ENCODE data around the gene SORCS2. TPM values are rescaled to one million over a fixed set of nuclear protein-coding genes. Genes with fewer than 3 reads are reported as not detected.

The SORCS2 gene
- total RNA-seq, 4 donors from 2014 or later: 0.48 to 1.8 (median 0.68) TPM; not detected in 1

GRCh38 chr4:7672601-7673000, 480.3 kb downstream of the SORCS2 start:
- intact Hi-C loops (cut with DNase I; ENCODE audit: low total_unique reads): no loop called here
- Histone ChIP-seq H3K36me3 (no peaks in the 10 kb centered on the region), H3K9me3 (no peaks in the 10 kb centered on the region), H3K4me1 (no peaks in the 10 kb centered on the region), H3K4me3 (no peak overlapping the region), H3K27me3 (peaks cover 5% of the 10 kb centered on the region), H3K27ac (no peak overlapping the region)
- TF ChIP-seq POLR2A (IDR thresholded peaks at IDR 0.05) (no peak), EP300 (IDR thresholded peaks at IDR 0.05; ENCODE audit: low read depth) (no peak), POLR2AphosphoS5 (IDR thresholded peaks at IDR 0.05) (no peak)
- TF ChIP-seq, protein P1, sequence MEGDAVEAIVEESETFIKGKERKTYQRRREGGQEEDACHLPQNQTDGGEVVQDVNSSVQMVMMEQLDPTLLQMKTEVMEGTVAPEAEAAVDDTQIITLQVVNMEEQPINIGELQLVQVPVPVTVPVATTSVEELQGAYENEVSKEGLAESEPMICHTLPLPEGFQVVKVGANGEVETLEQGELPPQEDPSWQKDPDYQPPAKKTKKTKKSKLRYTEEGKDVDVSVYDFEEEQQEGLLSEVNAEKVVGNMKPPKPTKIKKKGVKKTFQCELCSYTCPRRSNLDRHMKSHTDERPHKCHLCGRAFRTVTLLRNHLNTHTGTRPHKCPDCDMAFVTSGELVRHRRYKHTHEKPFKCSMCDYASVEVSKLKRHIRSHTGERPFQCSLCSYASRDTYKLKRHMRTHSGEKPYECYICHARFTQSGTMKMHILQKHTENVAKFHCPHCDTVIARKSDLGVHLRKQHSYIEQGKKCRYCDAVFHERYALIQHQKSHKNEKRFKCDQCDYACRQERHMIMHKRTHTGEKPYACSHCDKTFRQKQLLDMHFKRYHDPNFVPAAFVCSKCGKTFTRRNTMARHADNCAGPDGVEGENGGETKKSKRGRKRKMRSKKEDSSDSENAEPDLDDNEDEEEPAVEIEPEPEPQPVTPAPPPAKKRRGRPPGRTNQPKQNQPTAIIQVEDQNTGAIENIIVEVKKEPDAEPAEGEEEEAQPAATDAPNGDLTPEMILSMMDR (IDR thresholded peaks at IDR 0.05): no peak
- DNase-seq: no peak
- WGBS, 2 donors (ENCODE audit: low coverage in 1 of 2): 71 to 76% methylated on average over 4 of the region's 4 CpGs
- in situ Hi-C loops (cut with MboI; ENCODE audit: low pct_ligation_motif_present in 1 of 4, low pct_unique_long_range_greater_than_20kb in 1 of 4, low sequenced_read_pairs in 3 of 4): no loop called here

GRCh38 chr4:7673121-7673520, 480.8 kb downstream of the SORCS2 start:
- Histone ChIP-seq H3K27me3 (peaks cover 5% of the 10 kb centered on the region), H3K9me3 (no peaks in the 10 kb centered on the region), H3K4me3 (no peak overlapping the region), H3K4me1 (no peaks in the 10 kb centered on the region), H3K36me3 (no peaks in the 10 kb centered on the region), H3K27ac (no peak overlapping the region)
- DNase-seq: no peak
- WGBS, 2 donors (ENCODE audit: low coverage in 1 of 2): 83 to 87% methylated on average over 7 to 9 of the region's 9 CpGs
- in situ Hi-C loops (cut with MboI; ENCODE audit: low pct_ligation_motif_present in 1 of 4, low pct_unique_long_range_greater_than_20kb in 1 of 4, low sequenced_read_pairs in 3 of 4) (no loop called here), intact Hi-C loops (cut with DNase I; ENCODE audit: low total_unique reads) (no loop called here)
- TF ChIP-seq EP300 (IDR thresholded peaks at IDR 0.05; ENCODE audit: low read depth): no peak
- TF ChIP-seq, protein P1 (IDR thresholded peaks at IDR 0.05): no peak
- TF ChIP-seq POLR2A (IDR thresholded peaks at IDR 0.05): no peak
- no peak for TF ChIP-seq POLR2AphosphoS5 (IDR thresholded peaks at IDR 0.05)

DNA sequence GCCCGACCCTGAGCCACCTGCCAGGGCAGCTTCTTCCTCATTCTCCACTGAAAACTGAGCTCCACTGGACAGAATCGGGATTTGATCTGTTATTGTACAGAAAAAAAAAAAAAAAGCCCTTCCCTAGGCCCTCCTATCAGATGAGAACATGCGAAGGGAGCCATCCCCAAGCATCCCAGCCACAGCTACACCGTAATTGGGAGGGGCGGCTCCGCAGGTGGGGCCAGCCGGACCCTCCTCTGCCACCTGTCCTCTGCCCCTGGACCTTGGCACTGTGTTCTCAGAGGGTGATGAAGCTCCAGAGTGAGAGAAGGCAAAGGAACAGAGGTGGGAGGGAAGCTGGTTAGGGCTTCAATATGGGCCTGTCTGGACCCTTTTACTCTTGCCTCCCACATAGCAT, 482.4 kb downstream of the SORCS2 start:
- TF ChIP-seq, protein P1 (IDR thresholded peaks at IDR 0.05): no peak
- TF ChIP-seq POLR2A (IDR thresholded peaks at IDR 0.05) (no peak), POLR2AphosphoS5 (IDR thresholded peaks at IDR 0.05) (no peak), EP300 (IDR thresholded peaks at IDR 0.05; ENCODE audit: low read depth) (no peak)
- H3K4me1 ChIP-seq: no peaks in the 10 kb centered on the region
- no peak for DNase-seq
- no peaks in the 10 kb centered on the region for H3K9me3 ChIP-seq
- peaks cover 5% of the 10 kb centered on the region for H3K27me3 ChIP-seq
- in situ Hi-C loops (cut with MboI; ENCODE audit: low pct_ligation_motif_present in 1 of 4, low pct_unique_long_range_greater_than_20kb in 1 of 4, low sequenced_read_pairs in 3 of 4): no loop called here
- no peak overlapping the region for H3K27ac ChIP-seq
- 25 to 50% methylated on average over 4 to 7 of the region's 7 CpGs for WGBS, 2 donors (ENCODE audit: low coverage in 1 of 2)
- H3K4me3 ChIP-seq: no peak overlapping the region
- intact Hi-C loops (cut with DNase I; ENCODE audit: low total_unique reads): no loop called here
- H3K36me3 ChIP-seq: no peaks in the 10 kb centered on the region

DNA sequence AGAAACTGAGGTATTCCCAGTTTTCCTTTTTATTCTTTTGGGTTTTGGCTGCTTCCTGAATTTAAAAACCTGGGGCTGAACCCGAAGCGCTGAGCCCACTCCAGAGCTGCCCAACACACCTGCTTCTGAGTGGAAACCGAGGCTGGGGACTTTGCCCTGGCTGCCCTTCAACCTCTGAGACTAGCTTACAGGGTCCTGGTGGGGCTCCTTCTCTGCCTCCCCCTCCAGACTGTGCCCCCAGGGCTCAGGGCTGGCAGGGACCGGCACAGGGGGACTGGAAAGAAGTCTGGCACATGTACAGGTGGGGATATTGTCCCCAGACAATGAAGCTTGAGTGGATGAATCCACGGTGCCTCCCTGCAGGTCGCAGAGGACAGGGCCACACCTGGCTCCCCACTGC, 482.8 kb downstream of the SORCS2 start:
- H3K27ac ChIP-seq: no peak overlapping the region
- intact Hi-C loops (cut with DNase I; ENCODE audit: low total_unique reads): no loop called here
- peaks cover 5% of the 10 kb centered on the region for H3K27me3 ChIP-seq
- no peak overlapping the region for H3K4me3 ChIP-seq
- H3K9me3 ChIP-seq: no peaks in the 10 kb centered on the region
- in situ Hi-C loops (cut with MboI; ENCODE audit: low pct_ligation_motif_present in 1 of 4, low pct_unique_long_range_greater_than_20kb in 1 of 4, low sequenced_read_pairs in 3 of 4): no loop called here
- TF ChIP-seq POLR2A (IDR thresholded peaks at IDR 0.05): no peak
- no peak for TF ChIP-seq EP300 (IDR thresholded peaks at IDR 0.05; ENCODE audit: low read depth)
- TF ChIP-seq, protein P1 (IDR thresholded peaks at IDR 0.05): no peak
- TF ChIP-seq POLR2AphosphoS5 (IDR thresholded peaks at IDR 0.05): no peak
- H3K4me1 ChIP-seq: no peaks in the 10 kb centered on the region
- H3K36me3 ChIP-seq: no peaks in the 10 kb centered on the region
- DNase-seq: no peak
- 40 to 73% methylated on average over 1 to 6 of the region's 6 CpGs for WGBS, 2 donors (ENCODE audit: low coverage in 1 of 2)
